ENCODE measurements around the gene ATAD1.

- TF ChIP-seq CTCF (IDR thresholded peaks at IDR 0.05; ENCODE audit: low read depth, low read length), result no peak
- TF ChIP-seq EZH2phosphoT487 (IDR thresholded peaks at IDR 0.05; ENCODE audit: low read depth), result no peak
Observed at GRCh38 chr10:87761892-87762291, 56.1 kb downstream of the ATAD1 start.
